ENCODE measurements around the gene EPB41L1.

EPB41L1 gene

GRCh38 chr20:36153736-36154699 is 522 bp upstream of the EPB41L1 start:
- in situ Hi-C loops (cut with HindIII; ENCODE audit: low sequenced_read_pairs): no loop called here

- in situ Hi-C loops (cut with HindIII; ENCODE audit: low sequenced_read_pairs): no loop called here
Measured at GRCh38 chr20:36155629-36155971, 1.1 kb downstream of the EPB41L1 start.

- in situ Hi-C loops (cut with HindIII; ENCODE audit: low sequenced_read_pairs): no loop called here
Measured at GRCh38 chr20:36155991-36156390, 1.5 kb downstream of the EPB41L1 start.

GRCh38 chr20:36157610-36158009 is 3.1 kb downstream of the EPB41L1 start:
- in situ Hi-C loops (cut with HindIII; ENCODE audit: low sequenced_read_pairs): no loop called here

GRCh38 chr20:36158160-36158741 is 3.7 kb downstream of the EPB41L1 start:
- in situ Hi-C loops (cut with HindIII; ENCODE audit: low sequenced_read_pairs): no loop called here

- in situ Hi-C loops (cut with HindIII; ENCODE audit: low sequenced_read_pairs): no loop called here
Measured at GRCh38 chr20:36159833-36160232, 5.3 kb downstream of the EPB41L1 start.

- in situ Hi-C loops (cut with HindIII; ENCODE audit: low sequenced_read_pairs): no loop called here
Measured at GRCh38 chr20:36162272-36162966, 7.9 kb downstream of the EPB41L1 start.

- in situ Hi-C loops (cut with HindIII; ENCODE audit: low sequenced_read_pairs): no loop called here
Measured at GRCh38 chr20:36167902-36168503, 13.5 kb downstream of the EPB41L1 start.

GRCh38 chr20:36170542-36171215 is 16.1 kb downstream of the EPB41L1 start:
- in situ Hi-C loops (cut with HindIII; ENCODE audit: low sequenced_read_pairs): no loop called here

GRCh38 chr20:36173451-36173933 is 19.0 kb downstream of the EPB41L1 start:
- in situ Hi-C loops (cut with HindIII; ENCODE audit: low sequenced_read_pairs): no loop called here

- in situ Hi-C loops (cut with HindIII; ENCODE audit: low sequenced_read_pairs): no loop called here
Measured at GRCh38 chr20:36175016-36175415, 20.5 kb downstream of the EPB41L1 start.

GRCh38 chr20:36175475-36175995 is 21.0 kb downstream of the EPB41L1 start:
- in situ Hi-C loops (cut with HindIII; ENCODE audit: low sequenced_read_pairs): no loop called here

- in situ Hi-C loops (cut with HindIII; ENCODE audit: low sequenced_read_pairs): no loop called here
Measured at GRCh38 chr20:36177716-36178115, 23.2 kb downstream of the EPB41L1 start.

- in situ Hi-C loops (cut with HindIII; ENCODE audit: low sequenced_read_pairs): no loop called here
Measured at GRCh38 chr20:36179170-36179945, 24.8 kb downstream of the EPB41L1 start.

GRCh38 chr20:36180323-36180722 is 25.8 kb downstream of the EPB41L1 start:
- in situ Hi-C loops (cut with HindIII; ENCODE audit: low sequenced_read_pairs): loop anchor here (10.0 kb wide), 1 partner anchor 64 kb away; no protein-coding TSS in a partner anchor

GRCh38 chr20:36181934-36182603 is 27.5 kb downstream of the EPB41L1 start:
- in situ Hi-C loops (cut with HindIII; ENCODE audit: low sequenced_read_pairs): loop anchor here (10.0 kb wide), 1 partner anchor 63 kb away; no protein-coding TSS in a partner anchor

- in situ Hi-C loops (cut with HindIII; ENCODE audit: low sequenced_read_pairs): loop anchor here (10.0 kb wide), 1 partner anchor 62 kb away; no protein-coding TSS in a partner anchor
Measured at GRCh38 chr20:36182604-36183154, 28.1 kb downstream of the EPB41L1 start.

GRCh38 chr20:36183155-36183944 is 28.8 kb downstream of the EPB41L1 start:
- in situ Hi-C loops (cut with HindIII; ENCODE audit: low sequenced_read_pairs): loop anchor here (10.0 kb wide), 1 partner anchor 61 kb away; no protein-coding TSS in a partner anchor
